Fibroblast of skin of left quadriceps (primary cell): ENCODE measurements around the gene ATRN.

Experiments
- DNase-seq, 2 experiments: peaks; one replicate each; pipeline ENCODE4 v3.0.0-alpha.2; 2013; ENCODE audit warnings: low read depth in 2 of 2

The ATRN gene

GRCh38 chr20:3674995-3675900 is 204.4 kb downstream of the ATRN start:
- DNase-seq: no peak

- DNase-seq: peak in 1 of 2 experiments; percentile 18
Observed at GRCh38 chr20:3677733-3678132, 206.9 kb downstream of the ATRN start.

GRCh38 chr20:3678198-3678597 is 207.4 kb downstream of the ATRN start:
- no peak for DNase-seq

- DNase-seq: peak in 1 of 2 experiments; percentile 20
Observed at GRCh38 chr20:3678856-3679720, 208.3 kb downstream of the ATRN start.

- DNase-seq: peak; percentile 58 to 62
Observed at GRCh38 chr20:3679749-3680700, 209.2 kb downstream of the ATRN start.

GRCh38 chr20:3680701-3681351 is 210.0 kb downstream of the ATRN start:
- no peak for DNase-seq

- no peak for DNase-seq
Observed at GRCh38 chr20:3681352-3681930, 210.6 kb downstream of the ATRN start.

GRCh38 chr20:3681931-3682781 is 211.3 kb downstream of the ATRN start, which contains the start of gene ADAM33:
TSS of gene ADAM33 (minus strand) at chr20:3682010. CDS start at chr20:3682004, 6 bp downstream.
- DNase-seq: no peak

GRCh38 chr20:3685341-3685740 is 214.5 kb downstream of the ATRN start:
- DNase-seq: no peak

- DNase-seq: no peak
Observed at GRCh38 chr20:3686421-3686820, 215.6 kb downstream of the ATRN start.

- peak; percentile 85 to 86 for DNase-seq
Observed at GRCh38 chr20:3686867-3687321, 216.1 kb downstream of the ATRN start.

GRCh38 chr20:3687655-3688054 is 216.8 kb downstream of the ATRN start:
- DNase-seq: peak; percentile 31 to 41

- no peak for DNase-seq
Observed at GRCh38 chr20:3689978-3690377, 219.2 kb downstream of the ATRN start.

- no peak for DNase-seq
Observed at GRCh38 chr20:3690413-3690812, 219.6 kb downstream of the ATRN start.

GRCh38 chr20:3691306-3691705 is 220.5 kb downstream of the ATRN start:
- DNase-seq: no peak

- no peak for DNase-seq
Observed at GRCh38 chr20:3691897-3692296, 221.1 kb downstream of the ATRN start.

- no peak for DNase-seq
Observed at GRCh38 chr20:3692706-3693294, 222.0 kb downstream of the ATRN start.

GRCh38 chr20:3693376-3693775 is 222.6 kb downstream of the ATRN start:
- DNase-seq: no peak

GRCh38 chr20:3694864-3695263 is 224.0 kb downstream of the ATRN start:
- no peak for DNase-seq
